ENCODE measurements around the gene IL9R. TPM values are rescaled to one million over a fixed set of nuclear protein-coding genes. Genes with fewer than 3 reads are reported as not detected.

IL9R gene
- total RNA-seq: under 1 TPM; 0.31 to 0.62 TPM
- polyA plus RNA-seq (2013, experiment 1 of 2): 0.11 TPM
- 0.37 TPM for polyA plus RNA-seq (2013, experiment 2 of 2)
- long read RNA-seq, experiment 1: 0 reads
- long read RNA-seq, experiment 2: 0 reads
- long read RNA-seq, experiment 3: 0 reads
- long read RNA-seq, experiment 4: 0 reads

GRCh38 chrX:155997436-155997835 lies at the start of gene IL9R:
Gene IL9R, plus strand, starts transcription at chrX:155997696. Its CDS starts 64 bp downstream, at chrX:155997760.
- no peaks in the 10 kb centered on the region for H3K36me3 ChIP-seq (ENCODE audit: control insufficient read depth, insufficient read depth, low read length)

GRCh38 chrX:155949098-155949497 lies 48.4 kb upstream of the IL9R start:
- no peak overlapping the region for H3K4me3 ChIP-seq (ENCODE audit: low read length)
- no peaks in the 10 kb centered on the region for H3K4me1 ChIP-seq (ENCODE audit: control insufficient read depth, insufficient read depth, low read length)
- H3K27ac ChIP-seq (ENCODE audit: low read depth, low read length): no peak overlapping the region
- WGBS, 2 experiments (ENCODE audit: insufficient coverage in 1 of 2, insufficient read length in 1 of 2): 92 to 100% methylated on average over 2 of the region's 2 CpGs
- Mint-ChIP-seq H3K4me1 (no peaks in the 10 kb centered on the region), H3K4me3 (no peak overlapping the region), H3K9me3 (peaks cover 10% of the 10 kb centered on the region), H3K36me3 (ENCODE audit: low read depth) (peaks cover 10% of the 10 kb centered on the region), H3K27ac (no peak overlapping the region), H3K27me3 (ENCODE audit: insufficient read depth) (no peaks in the 10 kb centered on the region)
- no peak overlapping the region for H3K9ac ChIP-seq (ENCODE audit: extremely low read depth, low read length, poor library complexity, severe bottlenecking)
- no peaks in the 10 kb centered on the region for H3K36me3 ChIP-seq (ENCODE audit: control insufficient read depth, insufficient read depth, low read length)
- no peak for TF ChIP-seq CTCF (conservative IDR thresholded peaks at IDR 0.05)
- no peaks in the 10 kb centered on the region for H3K27me3 ChIP-seq (ENCODE audit: control insufficient read depth, insufficient read depth, low read length, poor library complexity, severe bottlenecking)
- peaks cover 46% of the 10 kb centered on the region for H3K9me3 ChIP-seq (ENCODE audit: control insufficient read depth, low read length)
- no peak for DNase-seq

More at GRCh38 chrX:155997436-155997835, at the start of gene IL9R:
- H3K4me1 ChIP-seq (ENCODE audit: control insufficient read depth, insufficient read depth, low read length): no peaks in the 10 kb centered on the region
- H3K9me3 ChIP-seq (ENCODE audit: control insufficient read depth, low read length): peaks cover 25% of the 10 kb centered on the region
- Mint-ChIP-seq H3K9me3 (peaks cover 73% of the 10 kb centered on the region), H3K4me1 (no peaks in the 10 kb centered on the region), H3K4me3 (no peak within 1 kb of the TSS), H3K27ac (no peak within 1 kb of the TSS), H3K27me3 (ENCODE audit: insufficient read depth) (no peaks in the 10 kb centered on the region), H3K36me3 (ENCODE audit: low read depth) (no peaks in the 10 kb centered on the region)
- no peak within 1 kb of the TSS for H3K9ac ChIP-seq (ENCODE audit: extremely low read depth, low read length, poor library complexity, severe bottlenecking)
- H3K27me3 ChIP-seq (ENCODE audit: control insufficient read depth, insufficient read depth, low read length, poor library complexity, severe bottlenecking): no peaks in the 10 kb centered on the region
- H3K4me3 ChIP-seq (ENCODE audit: low read length): no peak within 1 kb of the TSS
- 65 to 85% methylated on average over 4 to 5 of the region's 5 CpGs for WGBS, 2 experiments (ENCODE audit: insufficient coverage in 1 of 2, insufficient read length in 1 of 2)
- H3K27ac ChIP-seq (ENCODE audit: low read depth, low read length): no peak within 1 kb of the TSS
- no peak for DNase-seq
- TF ChIP-seq CTCF (conservative IDR thresholded peaks at IDR 0.05): no peak

- no peaks in the 10 kb centered on the region for H3K4me1 ChIP-seq (ENCODE audit: control insufficient read depth, insufficient read depth, low read length)
- H3K4me3 Mint-ChIP-seq: no peak overlapping the region
Measured at GRCh38 chrX:155951237-155951789, 46.2 kb upstream of the IL9R start.

More at GRCh38 chrX:155951237-155951789, 46.2 kb upstream of the IL9R start:
- Histone ChIP-seq H3K27me3 (ENCODE audit: control insufficient read depth, insufficient read depth, low read length, poor library complexity, severe bottlenecking) (no peaks in the 10 kb centered on the region), H3K9me3 (ENCODE audit: control insufficient read depth, low read length) (peaks cover 42% of the 10 kb centered on the region), H3K36me3 (ENCODE audit: control insufficient read depth, insufficient read depth, low read length) (no peaks in the 10 kb centered on the region), H3K27ac (ENCODE audit: low read depth, low read length) (no peak overlapping the region), H3K9ac (ENCODE audit: extremely low read depth, low read length, poor library complexity, severe bottlenecking) (no peak overlapping the region), H3K4me3 (ENCODE audit: low read length) (no peak overlapping the region)
- no peaks in the 10 kb centered on the region for H3K27me3 Mint-ChIP-seq (ENCODE audit: insufficient read depth)
- no peaks in the 10 kb centered on the region for H3K4me1 Mint-ChIP-seq
- peaks cover 4% of the 10 kb centered on the region for H3K36me3 Mint-ChIP-seq (ENCODE audit: low read depth)
- peaks cover 21% of the 10 kb centered on the region for H3K9me3 Mint-ChIP-seq
- no peak overlapping the region for H3K27ac Mint-ChIP-seq
- no peak for DNase-seq
- no peak for TF ChIP-seq CTCF (conservative IDR thresholded peaks at IDR 0.05)
- WGBS, 2 experiments (ENCODE audit: insufficient coverage in 1 of 2, insufficient read length in 1 of 2): 61 to 79% methylated on average over 2 to 3 of the region's 3 CpGs

All from endodermal cell (in vitro differentiated cells).